Progenitor cell of endocrine pancreas (in vitro differentiated cells): ENCODE results near the gene LYPD6B. TPM values are rescaled to one million over a fixed set of nuclear protein-coding genes. Genes with fewer than 3 reads are reported as not detected.

ENCODE experiments used
- DNase-seq: peaks from one replicate; pipeline ENCODE4 v3.0.0; 2021; ENCODE audit warnings: low spot score; ENCODE audit not compliant: unreplicated experiment
- H3K27ac Mint-ChIP-seq: 2 replicates; pipeline ENCODE4 v1.8.0; 2021; ENCODE audit warnings: mild to moderate bottlenecking, moderate library complexity, mixed read lengths
- H3K27me3 Mint-ChIP-seq: 2 replicates; pipeline ENCODE4 v1.8.0; 2021; ENCODE audit warnings: mixed read lengths
- H3K36me3 Mint-ChIP-seq: 2 replicates; pipeline ENCODE4 v1.8.0; 2022; ENCODE audit warnings: mixed read lengths; ENCODE audit not compliant: insufficient read depth
- H3K4me1 Mint-ChIP-seq: 2 replicates; pipeline ENCODE4 v1.8.0; 2021; ENCODE audit warnings: low read depth, mixed read lengths
- H3K4me3 Mint-ChIP-seq: 2 replicates; pipeline ENCODE4 v1.8.0; 2021; ENCODE audit warnings: low read depth, mild to moderate bottlenecking, moderate library complexity, mixed read lengths
- H3K9me3 Mint-ChIP-seq: 2 replicates; pipeline ENCODE4 v1.8.0; 2021; ENCODE audit warnings: low read depth, mixed read lengths
- total RNA-seq: library from RNA; stranded (reverse); gene quantifications from 2 replicates; pipeline ENCODE4 v1.2.1, GENCODE V29; 2021
- TF ChIP-seq, protein P1 (sequence below): fragments of 200-600 bp; sonication (generic); IDR thresholded peaks from one replicate; pipeline ENCODE4 v1.5.0; 2021; ENCODE audit warnings: antibody characterized with exemption, mild to moderate bottlenecking; ENCODE audit not compliant: unreplicated experiment

Gene LYPD6B
- total RNA-seq, 1 donor from 2014 or later = 140 TPM

DNA sequence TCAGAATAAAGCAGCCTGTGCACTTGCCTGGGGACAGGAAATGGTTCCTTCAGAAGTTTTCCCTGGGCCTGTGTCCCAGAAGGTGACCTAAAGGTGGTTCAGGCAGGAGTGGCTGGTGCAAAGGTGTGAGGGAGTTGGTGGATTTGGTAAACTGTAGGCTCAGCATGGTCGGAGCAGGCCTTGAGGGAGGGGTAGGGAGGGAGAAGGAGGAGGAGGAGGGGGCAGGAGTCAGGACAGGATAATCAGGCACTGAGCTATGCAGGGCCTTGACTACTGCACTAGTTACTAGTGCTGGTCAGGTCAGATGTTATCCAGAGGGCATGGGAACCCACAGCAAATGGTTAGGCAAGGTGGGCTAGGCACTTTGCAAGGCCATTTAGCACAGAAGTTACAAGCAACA is 21.3 kb downstream of the LYPD6B start:
- peaks cover 47% of the 10 kb centered on the region for H3K4me1 Mint-ChIP-seq
- no peaks in the 10 kb centered on the region for H3K9me3 Mint-ChIP-seq
- TF ChIP-seq, protein P1, sequence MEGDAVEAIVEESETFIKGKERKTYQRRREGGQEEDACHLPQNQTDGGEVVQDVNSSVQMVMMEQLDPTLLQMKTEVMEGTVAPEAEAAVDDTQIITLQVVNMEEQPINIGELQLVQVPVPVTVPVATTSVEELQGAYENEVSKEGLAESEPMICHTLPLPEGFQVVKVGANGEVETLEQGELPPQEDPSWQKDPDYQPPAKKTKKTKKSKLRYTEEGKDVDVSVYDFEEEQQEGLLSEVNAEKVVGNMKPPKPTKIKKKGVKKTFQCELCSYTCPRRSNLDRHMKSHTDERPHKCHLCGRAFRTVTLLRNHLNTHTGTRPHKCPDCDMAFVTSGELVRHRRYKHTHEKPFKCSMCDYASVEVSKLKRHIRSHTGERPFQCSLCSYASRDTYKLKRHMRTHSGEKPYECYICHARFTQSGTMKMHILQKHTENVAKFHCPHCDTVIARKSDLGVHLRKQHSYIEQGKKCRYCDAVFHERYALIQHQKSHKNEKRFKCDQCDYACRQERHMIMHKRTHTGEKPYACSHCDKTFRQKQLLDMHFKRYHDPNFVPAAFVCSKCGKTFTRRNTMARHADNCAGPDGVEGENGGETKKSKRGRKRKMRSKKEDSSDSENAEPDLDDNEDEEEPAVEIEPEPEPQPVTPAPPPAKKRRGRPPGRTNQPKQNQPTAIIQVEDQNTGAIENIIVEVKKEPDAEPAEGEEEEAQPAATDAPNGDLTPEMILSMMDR = no peak
- DNase-seq = no peak
- H3K36me3 Mint-ChIP-seq = peaks cover 9% of the 10 kb centered on the region
- peak overlapping the region; percentile 92 for H3K27ac Mint-ChIP-seq
- no peak overlapping the region for H3K4me3 Mint-ChIP-seq
- no peaks in the 10 kb centered on the region for H3K27me3 Mint-ChIP-seq

DNA sequence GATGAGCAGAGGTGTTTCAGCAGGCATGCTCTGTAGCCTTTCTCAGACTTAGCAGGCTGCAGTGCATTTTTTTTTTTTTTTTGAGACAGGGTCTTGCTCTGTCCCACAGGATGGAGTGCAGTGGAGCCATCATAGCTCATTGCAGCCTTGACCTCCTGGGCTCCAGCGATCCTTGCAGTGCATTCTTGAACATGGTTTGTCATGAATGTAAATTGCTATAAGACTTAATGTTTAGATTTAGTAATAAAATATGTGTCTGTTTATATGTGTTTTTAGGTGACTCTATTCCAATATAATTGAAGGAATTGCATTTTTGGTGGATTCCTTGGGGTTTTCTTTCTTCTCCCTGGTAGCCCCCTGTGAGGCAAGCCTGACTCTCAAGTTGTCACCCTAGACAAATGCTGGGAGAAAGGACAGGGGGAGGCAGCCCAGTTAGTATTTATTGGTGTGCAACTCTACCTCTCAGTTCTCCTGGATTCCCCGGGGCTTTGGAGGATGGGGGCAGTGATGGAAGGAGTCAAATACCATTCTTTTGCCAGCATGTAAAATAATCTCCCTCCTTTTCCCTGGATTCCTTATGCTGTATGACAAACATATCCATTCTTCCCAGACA is 22.7 kb downstream of the LYPD6B start:
- no peak for DNase-seq
- H3K4me1 Mint-ChIP-seq = peaks cover 50% of the 10 kb centered on the region

DNA sequence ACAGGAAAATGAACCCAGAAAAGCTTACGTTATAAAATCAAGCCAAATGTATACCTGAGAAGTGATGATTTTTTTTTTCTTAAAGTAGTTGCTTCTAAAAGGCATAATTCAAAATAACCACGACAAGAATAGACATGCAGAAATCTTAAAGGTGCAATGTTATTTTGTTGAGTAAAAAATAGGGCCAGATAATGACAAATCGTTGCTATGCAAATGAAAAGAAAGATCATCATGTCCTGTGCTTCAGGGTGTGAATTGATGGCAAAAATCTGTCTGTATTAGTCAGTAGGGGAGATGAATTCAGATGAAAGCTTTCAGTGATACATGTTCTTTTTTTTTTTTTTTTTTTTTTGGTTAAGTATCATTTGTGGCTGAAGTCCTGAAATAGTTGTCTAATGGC is 24.0 kb downstream of the LYPD6B start:
- H3K27ac Mint-ChIP-seq = peak overlapping the region; percentile 59
- H3K27me3 Mint-ChIP-seq = no peaks in the 10 kb centered on the region
- peaks cover 10% of the 10 kb centered on the region for H3K36me3 Mint-ChIP-seq
- no peak overlapping the region for H3K4me3 Mint-ChIP-seq
- TF ChIP-seq, protein P1 = no peak
- DNase-seq = no peak
- H3K9me3 Mint-ChIP-seq = peaks cover 5% of the 10 kb centered on the region
- H3K4me1 Mint-ChIP-seq = peaks cover 47% of the 10 kb centered on the region

More for the DNA sequence above, 22.7 kb downstream of the LYPD6B start:
- TF ChIP-seq, protein P1 = no peak
- Mint-ChIP-seq H3K36me3 (peaks cover 8% of the 10 kb centered on the region), H3K27ac (peak overlapping the region; percentile 84), H3K27me3 (no peaks in the 10 kb centered on the region), H3K4me3 (no peak overlapping the region), H3K9me3 (no peaks in the 10 kb centered on the region)

DNA sequence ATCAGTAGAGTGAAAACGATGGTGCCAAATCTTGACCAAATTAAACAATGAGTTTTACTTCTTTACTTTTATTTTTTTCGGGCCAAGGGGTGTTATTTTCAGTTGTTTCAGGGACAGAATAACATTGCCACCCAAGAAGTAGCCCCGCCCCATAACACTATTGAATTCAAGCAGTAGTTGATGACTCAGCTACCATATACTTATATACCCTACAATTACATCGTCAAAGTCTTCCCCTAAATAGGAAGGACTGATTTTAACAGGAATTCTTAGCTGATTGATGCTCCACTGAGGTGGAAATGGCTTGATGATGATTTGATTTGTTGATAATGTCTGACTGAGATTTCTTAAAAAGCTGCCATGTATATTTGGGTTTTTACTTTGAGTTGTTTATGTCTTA is 24.7 kb downstream of the LYPD6B start:
- Mint-ChIP-seq H3K36me3 (peaks cover 8% of the 10 kb centered on the region), H3K27ac (peak overlapping the region; percentile 3), H3K9me3 (peaks cover 5% of the 10 kb centered on the region), H3K4me3 (no peak overlapping the region), H3K27me3 (no peaks in the 10 kb centered on the region), H3K4me1 (peaks cover 50% of the 10 kb centered on the region)
- DNase-seq = no peak
- TF ChIP-seq, protein P1 = no peak

DNA sequence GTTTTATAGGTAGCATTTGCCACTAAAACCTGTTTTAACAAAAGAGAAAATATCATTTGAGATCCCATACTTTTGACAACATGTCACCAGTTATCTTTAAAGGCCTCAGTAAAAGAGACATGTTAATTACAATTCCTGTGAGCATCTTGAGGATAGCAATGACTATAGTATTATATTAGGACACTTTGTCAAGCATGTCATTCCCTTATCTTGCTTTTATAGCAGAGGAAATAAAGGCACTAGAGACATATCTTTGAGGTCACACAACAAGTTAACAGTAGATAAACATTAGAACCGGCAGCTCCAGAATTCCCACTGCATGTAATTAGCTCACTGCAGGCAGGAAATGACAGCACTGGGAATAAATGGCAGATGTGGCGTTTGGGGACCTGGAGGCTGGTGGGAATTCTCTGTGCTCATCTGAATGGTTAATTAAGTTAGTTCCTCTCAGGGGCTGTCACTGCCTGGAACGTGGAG is 25.9 kb downstream of the LYPD6B start:
- H3K27ac Mint-ChIP-seq = peak overlapping the region; percentile 94
- peaks cover 10% of the 10 kb centered on the region for H3K36me3 Mint-ChIP-seq
- H3K27me3 Mint-ChIP-seq = no peaks in the 10 kb centered on the region
- no peak overlapping the region for H3K4me3 Mint-ChIP-seq
- peaks cover 5% of the 10 kb centered on the region for H3K9me3 Mint-ChIP-seq
- TF ChIP-seq, protein P1 = no peak
- DNase-seq = no peak
- peaks cover 60% of the 10 kb centered on the region for H3K4me1 Mint-ChIP-seq
